WTC11 (cell line): ENCODE measurements around the gene GLI1.

Experiments
- CREB1 ChIP-seq: sonication (generic); formaldehyde crosslinking; IDR thresholded peaks from 2 replicates; pipeline ENCODE4 v1.8.0; 2023; ENCODE audit warnings: mild to moderate bottlenecking, missing genetic modification reagents
- CTCF ChIP-seq: fragments of 200-600 bp; IDR thresholded peaks from 2 replicates; pipeline ENCODE4 v1.8.0; 2022; ENCODE audit warnings: antibody characterized with exemption
- FOXK1 ChIP-seq: sonication (generic); formaldehyde crosslinking; IDR thresholded peaks from 2 replicates; pipeline ENCODE4 v1.8.0; 2022; ENCODE audit warnings: mild to moderate bottlenecking, moderate library complexity, missing genetic modification reagents
- IRF2 ChIP-seq: sonication (generic); formaldehyde crosslinking; IDR thresholded peaks from 2 replicates; pipeline ENCODE4 v1.8.0; 2022; ENCODE audit warnings: low read depth, missing genetic modification reagents, borderline replicate concordance
- NFATC4 ChIP-seq: fragments of 250-450 bp; sonication (Bioruptor Pico); IDR thresholded peaks from 2 replicates; pipeline ENCODE4 v1.9.0; 2021; ENCODE audit warnings: mild to moderate bottlenecking
- NFYB ChIP-seq: sonication (generic); formaldehyde crosslinking; conservative IDR thresholded peaks from 2 replicates; pipeline ENCODE4 v1.8.0; 2022; ENCODE audit warnings: low read depth, missing genetic modification reagents
- PREB ChIP-seq: sonication (generic); formaldehyde crosslinking; IDR thresholded peaks from 2 replicates; pipeline ENCODE4 v1.8.1; 2022; ENCODE audit warnings: mild to moderate bottlenecking, missing genetic modification reagents, moderate library complexity, borderline replicate concordance
- ZNF219 ChIP-seq: sonication (generic); formaldehyde crosslinking; IDR thresholded peaks from 2 replicates; pipeline ENCODE4 v1.8.0; 2023; ENCODE audit warnings: missing genetic modification reagents, mild to moderate bottlenecking, borderline replicate concordance
- ZNF263 ChIP-seq: sonication (generic); formaldehyde crosslinking; IDR thresholded peaks from 2 replicates; pipeline ENCODE4 v1.8.1; 2022; ENCODE audit warnings: low read depth, mild to moderate bottlenecking, moderate library complexity, missing genetic modification reagents
- TF ChIP-seq, protein P1 (sequence below): sonication (generic); formaldehyde crosslinking; conservative IDR thresholded peaks from 2 replicates; pipeline ENCODE4 v1.8.1; 2023; ENCODE audit warnings: mild to moderate bottlenecking, low read depth, missing genetic modification reagents, moderate library complexity
- TF ChIP-seq, protein P2 (sequence below): sonication (generic); formaldehyde crosslinking; IDR thresholded peaks from 2 replicates; pipeline ENCODE4 v1.8.1; 2023; ENCODE audit warnings: mild to moderate bottlenecking, missing genetic modification reagents
- TF ChIP-seq, protein P3 (sequence below): sonication (generic); formaldehyde crosslinking; IDR thresholded peaks from 2 replicates; pipeline ENCODE4 v1.8.0; 2022; ENCODE audit warnings: mild to moderate bottlenecking, missing genetic modification reagents

- TF ChIP-seq, protein P1, sequence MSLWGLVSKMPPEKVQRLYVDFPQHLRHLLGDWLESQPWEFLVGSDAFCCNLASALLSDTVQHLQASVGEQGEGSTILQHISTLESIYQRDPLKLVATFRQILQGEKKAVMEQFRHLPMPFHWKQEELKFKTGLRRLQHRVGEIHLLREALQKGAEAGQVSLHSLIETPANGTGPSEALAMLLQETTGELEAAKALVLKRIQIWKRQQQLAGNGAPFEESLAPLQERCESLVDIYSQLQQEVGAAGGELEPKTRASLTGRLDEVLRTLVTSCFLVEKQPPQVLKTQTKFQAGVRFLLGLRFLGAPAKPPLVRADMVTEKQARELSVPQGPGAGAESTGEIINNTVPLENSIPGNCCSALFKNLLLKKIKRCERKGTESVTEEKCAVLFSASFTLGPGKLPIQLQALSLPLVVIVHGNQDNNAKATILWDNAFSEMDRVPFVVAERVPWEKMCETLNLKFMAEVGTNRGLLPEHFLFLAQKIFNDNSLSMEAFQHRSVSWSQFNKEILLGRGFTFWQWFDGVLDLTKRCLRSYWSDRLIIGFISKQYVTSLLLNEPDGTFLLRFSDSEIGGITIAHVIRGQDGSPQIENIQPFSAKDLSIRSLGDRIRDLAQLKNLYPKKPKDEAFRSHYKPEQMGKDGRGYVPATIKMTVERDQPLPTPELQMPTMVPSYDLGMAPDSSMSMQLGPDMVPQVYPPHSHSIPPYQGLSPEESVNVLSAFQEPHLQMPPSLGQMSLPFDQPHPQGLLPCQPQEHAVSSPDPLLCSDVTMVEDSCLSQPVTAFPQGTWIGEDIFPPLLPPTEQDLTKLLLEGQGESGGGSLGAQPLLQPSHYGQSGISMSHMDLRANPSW (CRISPR knock-in tag) = no peak
- TF ChIP-seq FOXK1 (CRISPR knock-in tag) = no peak
- TF ChIP-seq CTCF = no peak
- no peak for TF ChIP-seq PREB (CRISPR knock-in tag)
- TF ChIP-seq NFYB (CRISPR knock-in tag) = no peak
- no peak for TF ChIP-seq ZNF219 (CRISPR knock-in tag)
- TF ChIP-seq, protein P2, sequence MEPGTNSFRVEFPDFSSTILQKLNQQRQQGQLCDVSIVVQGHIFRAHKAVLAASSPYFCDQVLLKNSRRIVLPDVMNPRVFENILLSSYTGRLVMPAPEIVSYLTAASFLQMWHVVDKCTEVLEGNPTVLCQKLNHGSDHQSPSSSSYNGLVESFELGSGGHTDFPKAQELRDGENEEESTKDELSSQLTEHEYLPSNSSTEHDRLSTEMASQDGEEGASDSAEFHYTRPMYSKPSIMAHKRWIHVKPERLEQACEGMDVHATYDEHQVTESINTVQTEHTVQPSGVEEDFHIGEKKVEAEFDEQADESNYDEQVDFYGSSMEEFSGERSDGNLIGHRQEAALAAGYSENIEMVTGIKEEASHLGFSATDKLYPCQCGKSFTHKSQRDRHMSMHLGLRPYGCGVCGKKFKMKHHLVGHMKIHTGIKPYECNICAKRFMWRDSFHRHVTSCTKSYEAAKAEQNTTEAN = no peak
- no peak for TF ChIP-seq CREB1 (CRISPR knock-in tag)
- TF ChIP-seq NFATC4 (CRISPR knock-in tag) = no peak
- no peak for TF ChIP-seq ZNF263 (CRISPR knock-in tag)
- TF ChIP-seq IRF2 (CRISPR knock-in tag) = no peak
- TF ChIP-seq, protein P3, sequence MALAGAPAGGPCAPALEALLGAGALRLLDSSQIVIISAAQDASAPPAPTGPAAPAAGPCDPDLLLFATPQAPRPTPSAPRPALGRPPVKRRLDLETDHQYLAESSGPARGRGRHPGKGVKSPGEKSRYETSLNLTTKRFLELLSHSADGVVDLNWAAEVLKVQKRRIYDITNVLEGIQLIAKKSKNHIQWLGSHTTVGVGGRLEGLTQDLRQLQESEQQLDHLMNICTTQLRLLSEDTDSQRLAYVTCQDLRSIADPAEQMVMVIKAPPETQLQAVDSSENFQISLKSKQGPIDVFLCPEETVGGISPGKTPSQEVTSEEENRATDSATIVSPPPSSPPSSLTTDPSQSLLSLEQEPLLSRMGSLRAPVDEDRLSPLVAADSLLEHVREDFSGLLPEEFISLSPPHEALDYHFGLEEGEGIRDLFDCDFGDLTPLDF = no peak
Observed at GRCh38 chr12:57490126-57490525, 30.5 kb downstream of the GLI1 start.
